GM10847 (cell line): ENCODE data around the gene KLK10.

Experiments
- POLR2A ChIP-seq: IDR thresholded peaks from 2 replicates; pipeline ENCODE4 v1.6.1; 2011; ENCODE audit not compliant: insufficient read length; ENCODE audit errors: extremely low read depth

The KLK10 gene

GRCh38 chr19:50967929-50968715 is 51.4 kb downstream of the KLK10 start:
- no peak for TF ChIP-seq POLR2A

DNA sequence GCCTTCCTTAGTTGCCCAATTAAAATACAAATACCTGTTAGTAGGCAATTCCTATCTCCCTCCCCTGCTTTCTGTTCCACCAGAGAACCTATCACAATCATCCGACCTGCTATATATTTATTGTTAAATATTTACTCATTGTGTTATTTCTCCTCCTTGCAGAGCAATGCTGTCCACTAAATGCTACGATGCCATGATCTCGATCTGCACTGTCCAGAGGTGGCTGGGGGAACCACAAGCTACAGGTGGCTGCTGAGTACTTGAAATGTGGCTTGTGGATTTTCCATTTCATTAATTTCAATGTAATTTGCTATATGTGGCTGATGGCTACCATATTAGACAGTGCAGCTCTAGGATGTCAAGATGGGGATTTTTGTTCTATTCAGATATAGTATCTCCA is 55.2 kb downstream of the KLK10 start:
- no peak for TF ChIP-seq POLR2A

GRCh38 chr19:50963381-50963780 is 56.1 kb downstream of the KLK10 start:
- TF ChIP-seq POLR2A, result no peak
